Iris pigment epithelial cell (primary cell): ENCODE data around the gene CLMP.

Experiments
- DNase-seq: peaks from one replicate; pipeline ENCODE4 v3.0.0-alpha.2; 2011; ENCODE audit warnings: low read depth

The CLMP gene

DNA sequence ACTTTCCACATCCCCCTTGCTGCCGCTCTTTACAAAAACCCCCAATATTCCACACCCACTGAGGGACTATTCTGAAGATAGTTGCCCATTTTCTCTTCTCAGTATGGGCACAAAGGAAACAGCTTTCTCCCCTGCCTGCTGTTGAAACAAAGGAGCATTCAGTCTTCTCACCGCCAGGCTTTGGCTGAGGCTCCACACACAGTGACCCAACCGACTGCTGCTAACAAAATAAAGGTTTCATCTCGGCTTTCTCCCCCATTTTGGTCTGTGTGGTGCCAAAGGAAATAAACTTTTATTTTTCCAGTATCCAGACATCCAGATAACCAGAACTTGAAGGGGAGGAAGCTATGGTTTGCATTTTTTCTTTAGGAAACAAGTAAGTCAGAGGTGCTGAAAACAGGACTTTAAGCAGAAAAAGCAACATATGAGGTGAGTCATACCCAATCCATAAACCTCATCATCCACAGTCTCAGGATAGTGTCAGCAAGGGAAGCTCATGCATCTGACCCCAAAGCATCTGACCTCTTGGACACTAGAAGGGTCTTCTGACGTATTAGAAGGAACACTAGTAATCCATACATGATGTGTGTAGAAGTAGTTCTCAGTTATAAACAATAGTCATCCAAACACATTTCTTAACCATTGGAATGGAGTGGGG is 6.4 kb downstream of the CLMP start:
- DNase-seq, result peak; percentile 80

DNA sequence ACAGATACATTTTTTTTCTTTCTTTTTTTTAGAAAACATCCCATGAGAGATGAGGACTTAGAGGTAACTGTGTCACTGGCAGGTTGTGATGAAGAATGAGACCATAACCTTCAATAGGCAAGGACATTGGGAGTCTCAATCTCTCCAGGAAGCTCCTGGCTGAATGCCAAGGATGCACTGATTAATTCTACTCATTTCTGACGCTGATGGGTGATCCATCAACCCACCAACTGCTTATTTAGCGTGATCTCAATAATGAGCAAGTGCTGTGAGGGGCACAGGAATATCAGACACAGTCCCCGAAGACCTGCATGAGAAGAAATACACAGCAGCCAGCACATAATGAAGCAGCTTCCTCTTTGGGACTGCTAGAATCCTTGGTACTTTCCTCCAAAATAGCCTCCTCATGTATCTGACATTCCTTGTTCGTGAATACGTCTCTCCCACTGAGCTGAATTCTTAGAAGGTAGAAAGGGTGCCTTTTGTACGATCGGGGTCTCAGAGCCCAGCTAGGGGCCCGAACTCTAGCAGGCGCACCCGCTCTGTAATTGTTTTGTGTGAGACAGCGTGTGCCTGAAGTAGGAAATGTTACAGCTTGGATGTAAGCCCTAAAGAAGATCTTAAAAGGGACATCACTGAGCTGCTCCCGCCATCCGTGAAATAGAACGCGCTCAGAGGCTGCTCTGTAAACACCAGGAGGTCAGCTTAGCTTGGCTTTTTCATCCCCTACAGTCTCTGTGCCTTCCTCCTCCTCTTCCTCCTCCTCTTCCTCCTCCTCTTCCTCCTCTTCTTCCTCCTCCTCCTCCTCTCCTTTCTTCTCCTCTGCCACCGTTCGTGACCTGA is 7.2 kb downstream of the CLMP start:
- peak; percentile 46 for DNase-seq

DNA sequence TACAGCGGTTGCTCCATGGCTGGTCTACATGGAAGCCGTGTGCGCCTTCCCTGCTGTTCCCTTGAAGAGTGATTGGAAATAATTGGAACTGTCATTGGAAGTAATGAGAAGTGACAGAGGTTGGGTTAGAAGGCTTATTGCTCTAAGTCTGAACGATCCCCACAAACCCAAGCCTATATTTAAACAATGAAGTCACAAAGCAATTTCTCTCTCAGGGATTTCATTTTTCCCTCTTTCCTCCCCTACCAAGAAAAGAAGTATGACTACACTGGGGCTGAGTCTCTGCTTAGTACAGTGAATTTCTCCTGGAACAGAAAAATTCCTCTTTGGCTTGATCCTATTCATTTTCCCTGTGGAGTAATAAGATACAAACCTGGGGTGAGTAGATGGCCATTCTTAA is 7.8 kb downstream of the CLMP start:
- no peak for DNase-seq

DNA sequence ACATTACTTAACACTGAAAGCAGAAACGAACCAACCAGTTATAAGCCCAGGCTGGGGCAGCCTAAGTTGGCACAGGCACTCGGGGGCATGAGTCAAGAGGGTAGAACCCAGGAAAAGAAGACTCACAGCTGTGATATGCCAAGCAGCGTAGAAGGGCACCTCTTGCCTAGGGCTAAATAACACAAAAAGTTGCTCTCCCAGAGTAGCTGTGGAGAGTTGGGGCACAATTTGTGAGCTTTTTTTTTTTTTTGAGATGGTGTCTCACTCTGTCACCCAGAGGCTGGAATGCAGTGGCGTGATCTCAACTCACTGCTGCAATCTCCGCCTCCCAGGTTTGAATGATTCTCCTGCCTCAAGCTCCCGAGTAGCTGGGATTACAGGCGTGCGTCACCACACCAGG is 8.8 kb downstream of the CLMP start:
- no peak for DNase-seq

DNA sequence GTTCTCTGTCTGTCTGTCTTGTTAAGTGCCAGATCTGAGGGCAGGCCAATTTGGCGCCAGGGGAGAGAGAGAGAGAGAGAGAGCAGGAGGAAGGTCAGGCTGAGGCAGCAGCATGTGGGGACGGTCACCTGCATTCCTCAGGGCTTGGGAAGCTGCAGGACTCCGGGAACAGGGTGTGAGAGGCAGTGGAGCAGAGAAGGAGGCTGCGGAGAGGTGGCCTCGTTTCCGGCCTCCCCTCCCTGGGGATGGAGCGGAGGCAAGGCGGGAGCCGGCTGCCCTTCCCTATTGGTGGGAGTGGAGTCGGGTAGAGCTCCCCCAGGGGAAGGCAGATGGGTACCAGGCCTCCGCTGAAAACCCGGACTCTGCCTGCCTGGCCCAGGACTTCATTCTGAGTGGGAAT is 9.7 kb downstream of the CLMP start:
- DNase-seq, result no peak

DNA sequence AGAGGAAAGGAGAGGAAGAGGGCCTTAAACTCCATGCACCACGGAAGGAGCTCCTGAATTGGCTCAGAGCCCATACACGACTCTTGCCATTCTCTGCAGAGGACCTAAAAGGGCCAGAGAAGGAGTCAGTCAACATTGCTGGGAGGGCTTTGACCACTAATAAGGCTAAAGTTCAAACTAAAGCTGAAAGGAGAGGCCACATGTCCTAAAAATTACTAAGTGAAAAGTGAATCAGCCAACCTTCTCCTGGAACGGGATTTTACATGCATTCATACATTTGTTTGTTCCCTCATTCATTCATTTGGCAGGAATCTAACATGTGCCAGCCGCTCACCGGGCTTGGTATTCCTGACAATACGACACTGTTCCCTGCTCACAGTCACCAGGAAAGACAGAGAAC is 10.5 kb downstream of the CLMP start:
- DNase-seq, result no peak

DNA sequence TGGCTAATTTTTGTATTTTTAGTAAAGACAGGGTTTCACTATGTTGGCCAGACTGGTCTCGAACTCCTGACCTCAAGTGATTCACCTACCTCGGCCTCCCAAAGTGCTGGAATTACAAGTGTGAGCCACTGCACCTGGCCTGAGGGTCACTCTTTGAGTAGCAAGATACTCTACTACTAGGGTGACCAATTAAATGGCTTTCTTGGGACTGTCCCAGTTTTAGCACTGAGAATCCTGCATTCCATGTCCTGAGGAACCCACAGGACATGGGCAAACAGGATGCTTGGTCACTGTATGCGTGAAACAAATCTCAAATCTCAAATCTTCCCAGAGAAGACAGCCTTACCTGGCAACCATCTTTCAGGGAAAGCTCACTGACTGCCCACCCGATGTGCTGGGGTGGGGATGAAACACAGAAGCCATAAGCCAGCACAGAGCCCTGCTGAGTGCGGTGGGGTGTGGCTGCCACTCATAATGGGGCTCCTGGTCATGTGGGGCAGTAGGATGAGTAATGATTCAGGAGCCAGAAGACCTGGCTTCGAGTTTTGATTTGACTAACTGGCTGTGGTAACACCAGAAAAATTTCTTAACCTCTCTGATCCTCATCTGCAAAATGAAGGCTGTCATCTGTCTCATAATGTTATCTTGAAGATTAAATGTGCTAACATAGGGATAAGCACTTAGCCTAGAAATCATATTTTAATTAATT is 11.5 kb downstream of the CLMP start:
- DNase-seq, result peak; percentile 62

DNA sequence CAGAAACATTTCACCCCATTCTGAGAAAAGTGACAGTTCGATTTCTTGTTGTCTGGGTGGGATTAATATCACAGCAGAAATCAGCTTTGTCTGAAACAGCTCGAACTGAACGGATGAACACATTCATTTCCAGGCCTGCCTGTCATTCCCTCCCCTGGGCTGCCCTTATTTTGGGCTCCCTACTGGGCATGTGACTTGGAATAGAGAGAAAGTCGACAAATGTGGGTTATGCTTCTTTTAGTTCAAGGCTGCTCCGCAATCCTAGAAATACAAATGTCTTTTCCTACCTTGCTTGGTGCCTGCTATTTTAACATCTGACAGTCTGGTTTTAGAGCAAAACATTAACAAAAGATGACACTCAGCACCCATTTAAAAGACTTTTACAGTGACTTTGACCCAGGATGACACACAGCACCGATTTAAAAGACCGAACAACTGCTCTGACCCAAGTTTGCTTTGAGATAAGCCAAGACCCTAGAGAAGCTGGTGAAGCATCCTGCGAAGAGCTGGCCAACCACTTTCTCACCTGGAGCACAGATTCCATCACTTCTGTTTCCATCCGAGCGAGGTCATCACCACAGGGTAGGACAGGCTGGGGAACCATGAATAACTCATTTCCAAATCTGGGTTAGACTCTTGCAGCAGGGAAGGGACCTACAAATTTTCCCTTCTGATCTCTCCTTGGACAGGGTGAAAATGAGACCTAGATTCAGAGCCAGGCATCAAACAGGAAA is 13.1 kb downstream of the CLMP start:
- no peak for DNase-seq

DNA sequence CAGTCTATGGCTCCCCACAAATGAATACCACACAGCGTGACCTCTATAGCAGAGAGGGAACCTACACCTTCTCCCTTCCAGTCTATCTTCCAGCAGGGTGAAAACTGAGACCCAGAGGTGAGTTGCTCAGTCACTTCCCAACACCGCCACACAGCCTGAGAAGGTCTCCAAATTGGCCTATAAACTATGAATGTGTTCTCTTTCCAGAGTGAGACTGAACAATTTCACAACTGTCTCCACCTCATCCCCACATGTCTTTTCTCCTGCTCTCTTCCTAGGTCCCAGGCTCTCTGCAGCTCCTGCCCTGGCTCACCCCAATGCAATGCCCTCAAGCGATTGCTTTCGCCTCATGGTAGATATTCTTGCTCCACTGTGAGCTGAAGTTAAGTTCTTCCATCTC is 14.0 kb downstream of the CLMP start:
- no peak for DNase-seq

DNA sequence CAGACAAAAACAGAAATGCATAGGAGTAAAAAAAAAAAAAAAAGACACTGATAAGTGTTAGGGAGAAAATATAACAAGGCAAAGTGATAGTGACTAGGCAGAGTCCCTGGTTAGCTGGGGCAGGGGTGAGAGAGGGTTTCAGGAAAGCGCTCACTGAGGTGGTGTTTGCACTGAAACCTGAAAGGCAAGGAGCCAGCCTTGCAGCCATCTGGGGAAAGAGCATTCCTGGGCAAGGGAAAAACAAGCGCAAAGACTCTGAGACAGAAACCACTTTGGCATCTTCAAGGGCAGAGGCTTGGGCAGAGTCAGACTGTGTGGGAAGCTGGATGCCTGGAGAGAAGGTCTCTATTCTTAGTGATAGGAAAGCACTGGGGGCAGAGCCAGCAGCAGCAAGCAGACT is 14.5 kb downstream of the CLMP start:
- DNase-seq, result no peak

DNA sequence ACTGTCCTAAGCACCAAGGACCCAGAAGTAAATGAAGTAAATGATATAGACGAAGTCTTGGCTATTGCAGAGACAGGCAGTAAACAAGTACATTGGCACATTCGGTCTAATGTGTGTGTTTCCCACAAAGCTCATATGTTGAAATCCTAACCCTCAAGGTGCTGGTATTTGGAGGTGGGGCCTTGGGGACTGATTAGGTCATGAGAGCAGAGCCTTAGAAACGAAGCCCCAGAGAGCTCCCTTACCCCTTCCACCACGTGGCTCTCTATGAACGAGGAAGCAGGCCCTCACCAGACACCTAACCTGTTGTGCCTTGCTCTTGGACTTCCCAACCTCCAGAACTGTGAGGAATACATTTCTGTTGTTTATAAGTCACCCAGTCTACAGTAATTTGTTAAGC is 14.9 kb downstream of the CLMP start:
- peak; percentile 84 for DNase-seq

DNA sequence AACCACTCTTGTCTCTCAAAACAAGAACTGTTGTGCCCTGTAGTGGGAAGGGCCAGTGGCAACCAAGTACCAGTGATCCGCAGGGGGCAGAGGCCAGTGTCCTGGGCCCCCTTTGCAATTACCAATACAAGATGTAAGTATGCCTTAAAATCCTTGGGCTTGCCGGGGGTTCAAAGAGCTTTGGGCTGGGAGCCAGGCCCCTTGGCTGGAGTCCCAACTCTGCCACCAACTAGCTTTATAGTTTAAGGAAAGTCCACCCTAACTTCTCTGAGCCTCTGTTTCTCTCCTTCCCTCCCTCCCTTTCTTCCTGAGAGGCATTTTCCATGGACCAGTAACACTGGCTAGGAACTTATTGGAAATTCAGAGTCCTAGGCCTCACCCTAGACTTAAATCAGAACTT is 15.5 kb downstream of the CLMP start:
- no peak for DNase-seq

DNA sequence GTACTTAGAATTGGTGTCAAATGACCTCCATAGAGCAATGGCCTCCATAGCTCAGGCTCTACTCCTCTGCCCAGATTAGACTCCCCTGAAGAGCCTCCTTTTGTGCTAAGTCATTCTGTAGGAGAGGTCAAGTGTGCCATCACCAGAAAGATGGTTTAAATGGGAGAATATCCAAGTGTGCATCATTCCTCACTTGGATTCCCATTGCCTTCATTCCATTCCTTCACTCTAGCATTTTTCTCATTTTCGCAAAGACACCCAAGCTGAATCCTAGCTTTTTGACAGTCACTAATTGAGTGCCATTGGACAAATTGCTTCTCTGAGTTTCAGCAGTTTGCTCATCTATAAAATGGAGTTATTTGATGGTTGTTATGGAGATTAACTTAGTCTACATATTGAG is 16.9 kb downstream of the CLMP start:
- DNase-seq, result no peak

DNA sequence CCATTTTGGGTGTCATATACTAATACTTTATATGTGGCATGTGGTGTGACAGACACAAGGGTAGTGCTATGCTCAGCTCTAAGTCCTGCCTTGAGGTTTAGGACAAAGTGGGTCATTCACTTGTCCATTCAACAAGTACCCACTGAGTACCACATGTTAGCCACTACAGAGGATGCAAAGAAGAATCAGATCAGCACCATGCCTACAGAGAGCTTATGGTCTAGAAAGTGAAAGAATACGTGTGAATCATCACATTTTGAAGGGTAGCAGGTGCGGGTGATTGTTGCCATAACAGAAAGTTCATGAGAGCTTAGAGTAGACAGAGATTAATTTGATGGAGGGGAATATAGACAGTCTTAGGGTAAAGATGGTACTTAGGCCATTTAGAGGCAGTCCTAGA is 18.3 kb downstream of the CLMP start:
- DNase-seq, result no peak

DNA sequence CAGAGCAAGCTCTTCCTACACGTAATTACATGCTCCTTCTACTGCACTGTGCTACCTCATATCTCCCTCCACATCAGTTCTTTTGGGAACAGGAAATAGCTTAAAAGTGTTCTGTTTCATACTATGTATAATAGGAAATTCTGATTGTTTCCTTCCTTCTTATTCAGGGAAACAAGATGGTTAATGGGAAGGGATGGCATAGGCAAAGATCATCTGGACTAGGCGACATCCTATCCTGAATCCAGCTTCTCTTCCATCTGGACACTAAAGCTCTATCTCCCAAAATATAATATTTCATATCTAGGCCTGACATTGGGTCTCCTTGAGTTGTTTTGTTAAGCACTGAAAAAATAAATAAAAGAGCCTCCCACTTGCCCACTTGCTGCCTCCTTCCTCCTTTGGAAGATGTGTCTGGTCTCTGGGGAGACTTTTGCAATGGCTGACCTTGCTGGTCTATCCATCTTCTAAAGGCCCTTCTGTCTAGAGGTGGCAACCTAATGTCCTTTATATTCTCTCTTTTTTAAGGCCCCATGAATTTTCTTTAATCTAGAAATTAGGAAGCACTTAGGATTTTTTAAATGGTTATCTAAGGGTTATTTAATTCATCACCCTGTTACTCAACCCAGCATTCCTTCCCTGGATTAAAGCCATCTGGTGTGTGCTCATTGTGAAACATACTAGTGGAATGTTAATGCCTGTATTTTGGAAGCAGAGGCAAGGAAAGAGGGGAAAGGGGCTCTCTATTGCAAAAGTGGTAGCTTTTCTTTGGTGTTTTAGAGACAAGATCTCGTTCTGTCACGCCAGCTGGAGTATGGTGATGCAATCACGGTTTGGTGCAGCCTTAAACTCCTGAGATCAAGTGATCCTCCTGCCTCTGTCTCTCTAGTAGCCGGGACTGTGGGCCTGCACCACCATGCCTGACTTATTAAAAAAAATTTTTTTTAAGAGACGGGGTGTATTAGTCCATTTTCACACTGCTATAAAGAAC is 20.6 kb downstream of the CLMP start:
- DNase-seq, result peak; percentile 95

DNA sequence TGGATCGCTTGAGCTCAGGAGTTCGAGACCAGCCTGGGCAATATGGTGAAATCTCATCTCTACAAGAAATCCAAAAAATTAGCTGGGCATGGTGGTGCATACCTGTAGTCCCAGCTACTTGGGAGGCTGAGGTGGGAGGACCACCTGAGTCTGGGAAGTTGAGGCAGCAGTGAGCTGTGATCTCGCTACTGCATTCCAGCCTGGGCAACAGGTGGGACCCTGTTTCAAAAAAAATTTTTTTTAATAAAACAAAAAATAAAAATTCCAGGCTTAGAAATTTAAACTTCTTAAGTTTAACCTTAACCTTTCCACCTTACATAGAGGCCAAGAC is 21.2 kb downstream of the CLMP start:
- DNase-seq, result no peak

DNA sequence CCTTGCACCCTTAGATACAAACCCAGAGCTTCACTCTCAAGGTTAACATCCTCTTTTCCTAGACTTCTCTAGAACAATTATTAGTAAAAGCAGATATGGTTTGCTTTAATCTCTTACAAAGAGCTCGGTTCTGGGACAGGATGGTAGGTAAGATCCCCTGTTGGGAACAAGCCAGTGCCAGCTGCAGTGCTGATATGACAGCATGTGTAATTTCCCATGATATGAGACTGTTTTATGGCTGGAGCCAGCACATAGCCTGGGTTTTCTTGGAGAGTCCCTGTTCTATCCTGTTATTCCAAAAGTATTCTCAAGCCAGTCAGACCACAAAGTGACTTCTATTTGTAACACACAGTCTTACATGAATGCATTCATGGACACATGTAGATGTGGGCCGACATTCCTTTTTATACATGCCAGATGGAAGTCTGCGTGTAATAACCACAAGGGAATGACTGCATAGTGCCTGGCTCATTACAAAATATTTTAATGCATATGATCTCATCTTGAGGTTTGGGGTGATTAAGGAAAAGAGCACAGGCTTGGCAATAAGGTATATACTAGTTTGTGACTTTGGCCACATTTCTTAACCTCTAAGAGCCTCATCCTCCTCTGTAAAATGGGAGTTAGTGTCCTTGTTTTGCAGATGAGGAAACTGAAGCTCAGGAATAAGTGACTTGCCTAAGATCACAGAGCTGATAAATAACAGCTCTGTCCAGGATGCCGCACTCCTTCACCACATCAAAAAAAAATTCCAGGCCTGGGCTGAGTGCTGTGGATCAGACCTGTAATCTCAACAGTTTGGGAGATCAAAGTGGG is 21.8 kb downstream of the CLMP start:
- peak; percentile 98 for DNase-seq

DNA sequence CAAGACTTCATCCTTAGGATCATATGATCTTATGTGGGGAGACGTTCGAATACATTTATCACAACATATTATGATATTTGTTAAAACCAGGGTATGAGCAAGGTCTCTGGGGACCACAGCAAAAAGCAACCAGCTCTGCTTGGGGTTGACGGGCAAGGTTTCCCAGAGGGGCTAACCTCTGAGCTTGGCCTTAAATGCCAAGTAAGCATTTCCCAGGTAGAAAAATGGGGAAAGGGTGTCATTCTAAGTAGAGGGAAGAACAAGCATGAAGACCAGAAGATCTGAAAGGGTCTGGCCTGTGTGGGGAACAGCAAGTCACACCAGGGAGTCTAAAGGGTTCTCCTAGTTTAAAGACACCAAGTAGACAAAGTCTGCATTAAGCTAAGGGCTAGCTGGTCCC is 24.1 kb downstream of the CLMP start:
- no peak for DNase-seq

DNA sequence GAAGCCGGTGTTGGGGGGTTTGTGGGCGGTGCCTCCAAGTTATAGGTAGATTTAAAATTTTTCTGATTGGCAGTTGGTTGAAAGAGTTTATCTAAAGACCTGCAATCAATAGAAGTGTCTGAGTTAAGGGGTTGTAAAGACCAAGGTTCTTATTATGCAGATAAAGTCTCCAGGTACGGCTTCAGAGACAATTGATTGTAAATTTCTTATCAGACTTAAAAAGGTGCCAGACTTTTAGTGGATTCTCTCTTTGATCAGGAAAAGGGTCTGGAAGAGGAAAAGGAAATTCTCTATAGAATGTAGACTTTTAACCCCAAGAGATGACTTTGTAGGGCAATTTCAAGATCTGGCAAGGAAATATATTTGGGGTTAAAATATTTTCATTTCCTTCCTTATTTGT is 25.2 kb downstream of the CLMP start:
- DNase-seq, result no peak

DNA sequence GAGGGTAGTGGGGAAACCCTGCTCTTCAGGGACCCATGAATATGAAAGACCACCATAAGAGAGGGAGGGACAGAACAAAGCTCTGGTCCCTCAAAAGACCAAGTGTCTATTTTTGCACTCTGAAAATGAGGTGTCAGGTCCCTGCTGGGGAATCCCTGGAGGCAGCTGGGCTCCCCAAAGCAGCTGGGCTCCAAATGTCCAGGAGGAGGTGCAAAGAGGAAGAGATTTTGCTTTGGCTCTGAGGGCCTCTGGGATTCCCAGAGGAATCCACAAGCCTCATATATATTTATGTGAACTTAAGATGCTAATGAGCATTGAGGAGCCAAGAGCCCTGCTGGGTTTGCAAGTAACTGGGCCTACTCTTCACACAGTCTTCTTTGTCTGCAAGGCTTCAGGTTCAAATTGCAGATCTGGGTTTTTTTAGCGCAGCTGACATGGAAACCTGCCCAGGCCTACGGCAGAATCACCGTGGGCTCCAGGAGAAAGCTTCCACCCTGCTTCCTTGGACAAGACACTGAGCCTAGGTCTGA is 26.0 kb downstream of the CLMP start:
- no peak for DNase-seq
